HL-60 (cell line): ENCODE measurements around the gene CHST11.

Source experiments
- DNase-seq, 2 experiments: peaks; one replicate each; pipeline ENCODE4 v3.0.0-alpha.2; 2010 to 2020; ENCODE audit warnings: low read depth in 1 of 2, low spot score in 1 of 2
- H3K27ac ChIP-seq: fragments of 250-450 bp; sonication (Bioruptor Pico); replicated peaks from 2 replicates; pipeline ENCODE4 v1.5.1; 2020; ENCODE audit warnings: mild to moderate bottlenecking, moderate library complexity
- H3K27me3 ChIP-seq: fragments of 250-450 bp; sonication (Bioruptor Pico); 2 replicates; pipeline ENCODE4 v1.5.1; 2021; ENCODE audit warnings: mild to moderate bottlenecking, moderate library complexity; ENCODE audit not compliant: insufficient read depth, poor library complexity, severe bottlenecking
- H3K4me3 ChIP-seq: replicated peaks from 2 replicates; pipeline ENCODE4 v1.5.1; 2011; ENCODE audit warnings: mild to moderate bottlenecking, control low read depth, low read length; ENCODE audit not compliant: insufficient read depth
- CTCF ChIP-seq: IDR thresholded peaks from one replicate; pipeline ENCODE4 v1.5.1; 2011; ENCODE audit warnings: low read length, control low read depth, inconsistent platforms; ENCODE audit not compliant: insufficient read depth
- GABPA ChIP-seq: IDR thresholded peaks from 2 replicates; pipeline ENCODE4 v1.6.1; 2012; ENCODE audit warnings: low read depth
- POLR2AphosphoS5 ChIP-seq: IDR thresholded peaks from 2 replicates; pipeline ENCODE4 v1.6.1; 2012; ENCODE audit warnings: low read depth
- REST ChIP-seq: IDR thresholded peaks from 2 replicates; pipeline ENCODE4 v1.6.1; 2012; ENCODE audit warnings: low read depth; ENCODE audit not compliant: insufficient replicate concordance
- SPI1 ChIP-seq: IDR thresholded peaks from 2 replicates; pipeline ENCODE4 v1.6.1; 2012; ENCODE audit warnings: low read depth, mild to moderate bottlenecking, borderline replicate concordance

Gene CHST11

GRCh38 chr12:104494137-104494792 is 37.5 kb downstream of the CHST11 start:
- no peak for DNase-seq
- no peak overlapping the region for H3K4me3 ChIP-seq
- no peaks in the 10 kb centered on the region for H3K27me3 ChIP-seq
- no peak overlapping the region for H3K27ac ChIP-seq
- TF ChIP-seq CTCF (no peak), GABPA (no peak), POLR2AphosphoS5 (no peak), SPI1 (no peak), REST (no peak)

- no peak overlapping the region for H3K4me3 ChIP-seq
- H3K27ac ChIP-seq: no peak overlapping the region
- TF ChIP-seq GABPA (no peak), SPI1 (no peak), CTCF (no peak), POLR2AphosphoS5 (no peak), REST (no peak)
- H3K27me3 ChIP-seq: no peaks in the 10 kb centered on the region
- DNase-seq: no peak
These were observed 38.0 kb downstream of the CHST11 start for GRCh38 chr12:104494793-104495158.

GRCh38 chr12:104495786-104496185 is 39.0 kb downstream of the CHST11 start:
- TF ChIP-seq SPI1 (no peak), POLR2AphosphoS5 (no peak), GABPA (no peak), CTCF (no peak), REST (no peak)
- no peak for DNase-seq
- Histone ChIP-seq H3K27ac (no peak overlapping the region), H3K27me3 (no peaks in the 10 kb centered on the region), H3K4me3 (no peak overlapping the region)
